ENCODE measurements around the gene RAB43.
A peak's percentile ranks its signal among the peaks of the same experiment; 100 is the strongest.

RAB43 gene

GRCh38 chr3:129118745-129119144, 2.9 kb downstream of the RAB43 start:
- TF ChIP-seq SPI1 (IDR thresholded peaks at IDR 0.05; ENCODE audit: borderline replicate concordance, low read depth) (no peak), GABPA (IDR thresholded peaks at IDR 0.05; ENCODE audit: low read depth) (no peak), POLR2AphosphoS5 (IDR thresholded peaks at IDR 0.05; ENCODE audit: low read depth) (no peak)
- TF ChIP-seq, protein P1, sequence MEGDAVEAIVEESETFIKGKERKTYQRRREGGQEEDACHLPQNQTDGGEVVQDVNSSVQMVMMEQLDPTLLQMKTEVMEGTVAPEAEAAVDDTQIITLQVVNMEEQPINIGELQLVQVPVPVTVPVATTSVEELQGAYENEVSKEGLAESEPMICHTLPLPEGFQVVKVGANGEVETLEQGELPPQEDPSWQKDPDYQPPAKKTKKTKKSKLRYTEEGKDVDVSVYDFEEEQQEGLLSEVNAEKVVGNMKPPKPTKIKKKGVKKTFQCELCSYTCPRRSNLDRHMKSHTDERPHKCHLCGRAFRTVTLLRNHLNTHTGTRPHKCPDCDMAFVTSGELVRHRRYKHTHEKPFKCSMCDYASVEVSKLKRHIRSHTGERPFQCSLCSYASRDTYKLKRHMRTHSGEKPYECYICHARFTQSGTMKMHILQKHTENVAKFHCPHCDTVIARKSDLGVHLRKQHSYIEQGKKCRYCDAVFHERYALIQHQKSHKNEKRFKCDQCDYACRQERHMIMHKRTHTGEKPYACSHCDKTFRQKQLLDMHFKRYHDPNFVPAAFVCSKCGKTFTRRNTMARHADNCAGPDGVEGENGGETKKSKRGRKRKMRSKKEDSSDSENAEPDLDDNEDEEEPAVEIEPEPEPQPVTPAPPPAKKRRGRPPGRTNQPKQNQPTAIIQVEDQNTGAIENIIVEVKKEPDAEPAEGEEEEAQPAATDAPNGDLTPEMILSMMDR (IDR thresholded peaks at IDR 0.05; ENCODE audit: insufficient read depth, low read length): no peak
- TF ChIP-seq, protein P2, sequence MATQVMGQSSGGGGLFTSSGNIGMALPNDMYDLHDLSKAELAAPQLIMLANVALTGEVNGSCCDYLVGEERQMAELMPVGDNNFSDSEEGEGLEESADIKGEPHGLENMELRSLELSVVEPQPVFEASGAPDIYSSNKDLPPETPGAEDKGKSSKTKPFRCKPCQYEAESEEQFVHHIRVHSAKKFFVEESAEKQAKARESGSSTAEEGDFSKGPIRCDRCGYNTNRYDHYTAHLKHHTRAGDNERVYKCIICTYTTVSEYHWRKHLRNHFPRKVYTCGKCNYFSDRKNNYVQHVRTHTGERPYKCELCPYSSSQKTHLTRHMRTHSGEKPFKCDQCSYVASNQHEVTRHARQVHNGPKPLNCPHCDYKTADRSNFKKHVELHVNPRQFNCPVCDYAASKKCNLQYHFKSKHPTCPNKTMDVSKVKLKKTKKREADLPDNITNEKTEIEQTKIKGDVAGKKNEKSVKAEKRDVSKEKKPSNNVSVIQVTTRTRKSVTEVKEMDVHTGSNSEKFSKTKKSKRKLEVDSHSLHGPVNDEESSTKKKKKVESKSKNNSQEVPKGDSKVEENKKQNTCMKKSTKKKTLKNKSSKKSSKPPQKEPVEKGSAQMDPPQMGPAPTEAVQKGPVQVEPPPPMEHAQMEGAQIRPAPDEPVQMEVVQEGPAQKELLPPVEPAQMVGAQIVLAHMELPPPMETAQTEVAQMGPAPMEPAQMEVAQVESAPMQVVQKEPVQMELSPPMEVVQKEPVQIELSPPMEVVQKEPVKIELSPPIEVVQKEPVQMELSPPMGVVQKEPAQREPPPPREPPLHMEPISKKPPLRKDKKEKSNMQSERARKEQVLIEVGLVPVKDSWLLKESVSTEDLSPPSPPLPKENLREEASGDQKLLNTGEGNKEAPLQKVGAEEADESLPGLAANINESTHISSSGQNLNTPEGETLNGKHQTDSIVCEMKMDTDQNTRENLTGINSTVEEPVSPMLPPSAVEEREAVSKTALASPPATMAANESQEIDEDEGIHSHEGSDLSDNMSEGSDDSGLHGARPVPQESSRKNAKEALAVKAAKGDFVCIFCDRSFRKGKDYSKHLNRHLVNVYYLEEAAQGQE (IDR thresholded peaks at IDR 0.05; ENCODE audit: insufficient replicate concordance, low read depth): no peak
- Histone ChIP-seq H3K27me3 (ENCODE audit: insufficient read depth, poor library complexity, severe bottlenecking) (no peaks in the 10 kb centered on the region), H3K27ac (replicated peaks) (peak overlapping the region; percentile 87; the same call in 1 of the 2 replicates), H3K4me3 (replicated peaks; ENCODE audit: insufficient read depth, low read length) (no peak overlapping the region)
- no peak for DNase-seq (ENCODE audit: low read depth in 1 of 2, low spot score in 1 of 2)

DNA sequence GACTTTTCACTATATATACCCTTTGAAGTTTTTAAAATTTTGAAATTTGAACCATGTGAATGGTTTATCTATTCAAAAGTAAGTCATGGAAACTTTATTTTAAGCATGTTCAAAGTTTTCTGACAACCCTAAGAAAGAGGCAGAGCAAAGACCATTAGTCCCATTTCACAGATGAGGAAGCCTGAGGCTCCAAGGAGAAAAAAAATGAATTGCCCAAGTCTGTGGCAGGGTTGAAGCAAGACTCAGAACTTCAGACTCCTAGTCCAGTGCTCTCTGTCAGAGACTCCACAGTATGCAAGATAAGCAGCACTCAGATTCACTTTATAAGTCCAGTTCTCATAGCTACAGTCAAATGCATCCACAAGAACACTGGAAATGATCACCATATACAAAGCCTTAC, 4.5 kb downstream of the RAB43 start:
- Histone ChIP-seq H3K27me3 (ENCODE audit: insufficient read depth, poor library complexity, severe bottlenecking) (no peaks in the 10 kb centered on the region), H3K27ac (replicated peaks) (no peak overlapping the region), H3K4me3 (replicated peaks; ENCODE audit: insufficient read depth, low read length) (no peak overlapping the region)
- TF ChIP-seq, protein P1 (IDR thresholded peaks at IDR 0.05; ENCODE audit: insufficient read depth, low read length): no peak
- TF ChIP-seq, protein P2 (IDR thresholded peaks at IDR 0.05; ENCODE audit: insufficient replicate concordance, low read depth): no peak
- TF ChIP-seq SPI1 (IDR thresholded peaks at IDR 0.05; ENCODE audit: borderline replicate concordance, low read depth): no peak
- TF ChIP-seq GABPA (IDR thresholded peaks at IDR 0.05; ENCODE audit: low read depth): no peak
- TF ChIP-seq POLR2AphosphoS5 (IDR thresholded peaks at IDR 0.05; ENCODE audit: low read depth): no peak
- no peak for DNase-seq (ENCODE audit: low read depth in 1 of 2, low spot score in 1 of 2)

- peak; percentile 51; the same call in 1 of the 2 replicates for TF ChIP-seq SPI1 (IDR thresholded peaks at IDR 0.05; ENCODE audit: borderline replicate concordance, low read depth)
- TF ChIP-seq, protein P1 (IDR thresholded peaks at IDR 0.05; ENCODE audit: insufficient read depth, low read length): no peak
- H3K27ac ChIP-seq (replicated peaks): peak overlapping the region; percentile 32
- H3K4me3 ChIP-seq (replicated peaks; ENCODE audit: insufficient read depth, low read length): no peak overlapping the region
- no peaks in the 10 kb centered on the region for H3K27me3 ChIP-seq (ENCODE audit: insufficient read depth, poor library complexity, severe bottlenecking)
- DNase-seq (ENCODE audit: low read depth in 1 of 2, low spot score in 1 of 2): peak in 1 of 2 experiments; percentile 50
These were observed 5.1 kb downstream of the RAB43 start for GRCh38 chr3:129116482-129116946.

GRCh38 chr3:129114455-129114854, 7.1 kb downstream of the RAB43 start:
- no peak for DNase-seq (ENCODE audit: low read depth in 1 of 2, low spot score in 1 of 2)
- no peak overlapping the region for H3K4me3 ChIP-seq (replicated peaks; ENCODE audit: insufficient read depth, low read length)
- TF ChIP-seq SPI1 (IDR thresholded peaks at IDR 0.05; ENCODE audit: borderline replicate concordance, low read depth): no peak
- TF ChIP-seq, protein P1 (IDR thresholded peaks at IDR 0.05; ENCODE audit: insufficient read depth, low read length): no peak
- no peak for TF ChIP-seq GABPA (IDR thresholded peaks at IDR 0.05; ENCODE audit: low read depth)
- TF ChIP-seq, protein P2 (IDR thresholded peaks at IDR 0.05; ENCODE audit: insufficient replicate concordance, low read depth): no peak
- TF ChIP-seq POLR2AphosphoS5 (IDR thresholded peaks at IDR 0.05; ENCODE audit: low read depth): no peak
- no peaks in the 10 kb centered on the region for H3K27me3 ChIP-seq (ENCODE audit: insufficient read depth, poor library complexity, severe bottlenecking)
- H3K27ac ChIP-seq (replicated peaks): no peak overlapping the region
